NCI-H345 treated with DMSO at 0.1 percent for 48 hours (cell line): ENCODE measurements around the gene TUBGCP6.
"Not testable (repeated sequence)": the region's sequence is repeated elsewhere in the genome, so short reads cannot be mapped to it uniquely, and the experiment has no call there.

ENCODE experiments used
- DNase-seq: peaks from one replicate; lab custom pipeline; 2025; ENCODE audit not compliant: unreplicated experiment; lab: John Stamatoyannopoulos, UW

The TUBGCP6 gene

GRCh38 chr22:50170453-50171318 is 74.1 kb downstream of the TUBGCP6 start, which contains the start of gene PANX2:
Gene PANX2 (plus strand): TSS chr22:50170731. CDS start chr22:50170731, 0 bp downstream.
- no peak for DNase-seq

GRCh38 chr22:50169774-50170341 is 75.0 kb downstream of the TUBGCP6 start:
- DNase-seq = no peak

- DNase-seq = no peak
These were observed 75.6 kb downstream of the TUBGCP6 start for GRCh38 chr22:50169181-50169759.

- not testable (repeated sequence) for DNase-seq
These were observed 76.2 kb downstream of the TUBGCP6 start for GRCh38 chr22:50168490-50169180.

GRCh38 chr22:50167689-50168489 is 76.9 kb downstream of the TUBGCP6 start:
- no peak for DNase-seq
